SK-N-MC (cell line): ENCODE data around the gene CPAMD8.

Source experiments
- DNase-seq: peaks from one replicate; pipeline ENCODE4 v3.0.0-alpha.2; 2011; ENCODE audit warnings: low read depth, low spot score
- H3K27ac ChIP-seq: fragments of 200-600 bp; sonication (generic); 2 replicates; pipeline ENCODE4 v1.5.1; 2016; ENCODE audit warnings: mixed run types
- H3K36me3 ChIP-seq: fragments of 200-600 bp; sonication (generic); 2 replicates; pipeline ENCODE4 v1.6.1; 2017; ENCODE audit warnings: antibody characterized with exemption, low read length, mixed read lengths; ENCODE audit not compliant: insufficient read depth
- H3K4me3 ChIP-seq: fragments of 200-600 bp; sonication (generic); 2 replicates; pipeline ENCODE4 v1.5.1; 2016
- H3K9ac ChIP-seq: fragments of 200-600 bp; sonication (generic); 2 replicates; pipeline ENCODE4 v1.8.0; 2017; ENCODE audit warnings: mixed run types, mixed read lengths; ENCODE audit not compliant: insufficient read length
- H3K9me3 ChIP-seq: fragments of 200-600 bp; sonication (generic); 2 replicates; pipeline ENCODE4 v1.6.1; 2017; ENCODE audit warnings: low read depth, mild to moderate bottlenecking, antibody characterized with exemption, low read length, moderate library complexity, mixed read lengths
- EZH2 ChIP-seq: fragments of 200-600 bp; sonication (generic); IDR thresholded peaks from one replicate; pipeline ENCODE4 v1.6.1; 2017; ENCODE audit warnings: antibody characterized with exemption
- FOXP2 ChIP-seq: optimal IDR thresholded peaks from 2 replicates; pipeline ENCODE3; 2011; ENCODE audit warnings: mild to moderate bottlenecking, moderate library complexity; ENCODE audit not compliant: insufficient read depth; ENCODE audit errors: extremely low read length, control extremely low read depth
- POLR2AphosphoS5 ChIP-seq: IDR thresholded peaks from 2 replicates; pipeline ENCODE4 v1.6.1; 2012; ENCODE audit warnings: mild to moderate bottlenecking, low read depth, low read length, borderline replicate concordance

Gene CPAMD8

GRCh38 chr19:16893686-16893989 lies 133.0 kb downstream of the CPAMD8 start:
- DNase-seq: no peak
- no peaks in the 10 kb centered on the region for H3K36me3 ChIP-seq
- H3K4me3 ChIP-seq: no peak overlapping the region
- no peak overlapping the region for H3K27ac ChIP-seq
- H3K9me3 ChIP-seq: no peaks in the 10 kb centered on the region
- no peak overlapping the region for H3K9ac ChIP-seq
- TF ChIP-seq POLR2AphosphoS5 (no peak), EZH2 (no peak), FOXP2 (no peak)

GRCh38 chr19:16892868-16893685 lies 133.5 kb downstream of the CPAMD8 start:
- H3K4me3 ChIP-seq: no peak overlapping the region
- no peak overlapping the region for H3K9ac ChIP-seq
- no peaks in the 10 kb centered on the region for H3K36me3 ChIP-seq
- H3K27ac ChIP-seq: no peak overlapping the region
- no peaks in the 10 kb centered on the region for H3K9me3 ChIP-seq
- TF ChIP-seq EZH2 (no peak), POLR2AphosphoS5 (no peak), FOXP2 (no peak)
- DNase-seq: no peak

GRCh38 chr19:16892436-16892835 lies 134.2 kb downstream of the CPAMD8 start:
- TF ChIP-seq EZH2 (no peak), FOXP2 (no peak), POLR2AphosphoS5 (no peak)

GRCh38 chr19:16891696-16892382 lies 134.8 kb downstream of the CPAMD8 start:
- TF ChIP-seq EZH2 (no peak), POLR2AphosphoS5 (no peak), FOXP2 (no peak)
- Histone ChIP-seq H3K27ac (no peak overlapping the region), H3K4me3 (no peak overlapping the region), H3K9me3 (no peaks in the 10 kb centered on the region), H3K9ac (no peak overlapping the region), H3K36me3 (no peaks in the 10 kb centered on the region)
- DNase-seq: no peak

More at GRCh38 chr19:16892436-16892835, 134.2 kb downstream of the CPAMD8 start:
- Histone ChIP-seq H3K9me3 (no peaks in the 10 kb centered on the region), H3K27ac (no peak overlapping the region), H3K9ac (no peak overlapping the region), H3K4me3 (no peak overlapping the region), H3K36me3 (no peaks in the 10 kb centered on the region)
- no peak for DNase-seq

- no peaks in the 10 kb centered on the region for H3K36me3 ChIP-seq
- H3K9me3 ChIP-seq: no peaks in the 10 kb centered on the region
- TF ChIP-seq FOXP2 (no peak), EZH2 (no peak)
- no peak overlapping the region for H3K4me3 ChIP-seq
- no peak overlapping the region for H3K27ac ChIP-seq
- DNase-seq: no peak
- no peak overlapping the region for H3K9ac ChIP-seq
These were observed 136.0 kb downstream of the CPAMD8 start for GRCh38 chr19:16890461-16891184.

GRCh38 chr19:16889883-16890460 lies 136.6 kb downstream of the CPAMD8 start:
- no peak overlapping the region for H3K4me3 ChIP-seq
- H3K36me3 ChIP-seq: no peaks in the 10 kb centered on the region
- no peaks in the 10 kb centered on the region for H3K9me3 ChIP-seq
- no peak for TF ChIP-seq EZH2
- no peak for TF ChIP-seq POLR2AphosphoS5
- TF ChIP-seq FOXP2: no peak
- DNase-seq: no peak
- no peak overlapping the region for H3K27ac ChIP-seq
- no peak overlapping the region for H3K9ac ChIP-seq

GRCh38 chr19:16889366-16889882 lies 137.2 kb downstream of the CPAMD8 start:
- no peak for TF ChIP-seq EZH2
- TF ChIP-seq FOXP2: no peak
- TF ChIP-seq POLR2AphosphoS5: no peak

GRCh38 chr19:16888629-16889365 lies 137.8 kb downstream of the CPAMD8 start, which contains the start of gene F2RL3:
TSS of gene F2RL3 (plus strand) at chr19:16888999. CDS start at chr19:16889190, 191 bp downstream.
- no peak for DNase-seq
- Histone ChIP-seq H3K9me3 (no peaks in the 10 kb centered on the region), H3K27ac (no peak within 1 kb of the TSS), H3K4me3 (no peak within 1 kb of the TSS), H3K36me3 (no peaks in the 10 kb centered on the region), H3K9ac (no peak within 1 kb of the TSS)
- TF ChIP-seq EZH2 (no peak), POLR2AphosphoS5 (no peak), FOXP2 (no peak)

More at GRCh38 chr19:16889366-16889882, 137.2 kb downstream of the CPAMD8 start:
- DNase-seq: no peak
- no peak overlapping the region for H3K4me3 ChIP-seq
- no peak overlapping the region for H3K27ac ChIP-seq
- no peak overlapping the region for H3K9ac ChIP-seq
- no peaks in the 10 kb centered on the region for H3K36me3 ChIP-seq
- no peaks in the 10 kb centered on the region for H3K9me3 ChIP-seq
